AG04450 (cell line): ENCODE data around the gene CCDC88C. TPM values are rescaled to one million over a fixed set of nuclear protein-coding genes. Genes with fewer than 3 reads are reported as not detected.
"Not testable (repeated sequence)": the region's sequence is repeated elsewhere in the genome, so short reads cannot be mapped to it uniquely, and the experiment has no call there.

Source experiments
- CTCF ChIA-PET: fragments of 300-600, 350-600 bp; formaldehyde crosslinking; extraction: SDS; loops from one replicate; lab custom pipeline; 2022; ENCODE audit warnings: antibody characterized with exemption, inconsistent platforms; lab: Charles Lee
- POLR2A ChIA-PET: fragments of 350-600 bp; formaldehyde crosslinking; extraction: SDS; loops from one replicate; lab custom pipeline; 2021; ENCODE audit warnings: antibody characterized with exemption, inconsistent platforms; lab: Yijun Ruan, JAX
- DNase-seq: peaks from one replicate; pipeline ENCODE4 v3.0.0-alpha.2; 2011; ENCODE audit warnings: low read depth, low spot score
- H3K27ac ChIP-seq: one replicate; pipeline ENCODE4 v1.5.1; 2012; ENCODE audit warnings: low read depth, low read length, control low read depth
- H3K27me3 ChIP-seq: one replicate; pipeline ENCODE4 v1.6.0; 2012; ENCODE audit warnings: low read length; ENCODE audit not compliant: control insufficient read depth, insufficient read depth
- H3K4me3 ChIP-seq: 2 replicates; pipeline ENCODE4 v1.5.1; 2011; ENCODE audit warnings: mild to moderate bottlenecking, low read depth, low read length, control low read depth
- H3K9me3 ChIP-seq: 2 replicates; pipeline ENCODE4 v1.5.1; 2012; ENCODE audit warnings: low read length; ENCODE audit not compliant: control insufficient read depth, insufficient read depth
- polyA plus RNA-seq: library from polyadenylated mRNA; depleted of rRNA; stranded (reverse); fragments of >200 nt; gene quantifications from 2 replicates; pipeline ENCODE4 v1.2.3, GENCODE V29; 2011
- TF ChIP-seq, protein P1 (sequence below): IDR thresholded peaks from 2 replicates; pipeline ENCODE4 v1.5.1; 2011; ENCODE audit warnings: low read depth, low read length, control low read depth, inconsistent platforms

The CCDC88C gene
- polyA plus RNA-seq, 1 experiment: 0.01 TPM

DNA sequence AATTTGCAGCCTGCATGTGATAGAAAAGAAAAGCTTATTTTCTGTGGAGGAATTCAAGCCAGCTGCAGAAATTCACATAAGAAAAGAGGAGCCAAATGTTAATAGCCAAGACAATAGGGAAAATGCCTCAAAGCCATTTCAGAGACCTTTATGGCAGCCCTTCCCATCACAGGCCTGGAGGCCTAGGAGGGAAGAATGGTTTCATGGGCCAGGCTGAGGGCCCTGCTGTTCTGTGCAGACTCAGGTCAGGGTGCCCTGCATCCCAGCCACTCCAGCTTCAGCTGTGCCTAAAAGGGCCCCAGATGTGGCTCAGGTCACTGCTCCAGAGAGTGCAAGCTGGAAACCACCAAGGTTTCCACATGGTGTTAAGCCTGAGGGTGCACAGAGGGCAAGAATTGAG, 21.2 kb upstream of the CCDC88C start:
- H3K27ac ChIP-seq: no peak overlapping the region
- POLR2A ChIA-PET: no interaction called here
- H3K27me3 ChIP-seq: no peaks in the 10 kb centered on the region
- TF ChIP-seq, protein P1, sequence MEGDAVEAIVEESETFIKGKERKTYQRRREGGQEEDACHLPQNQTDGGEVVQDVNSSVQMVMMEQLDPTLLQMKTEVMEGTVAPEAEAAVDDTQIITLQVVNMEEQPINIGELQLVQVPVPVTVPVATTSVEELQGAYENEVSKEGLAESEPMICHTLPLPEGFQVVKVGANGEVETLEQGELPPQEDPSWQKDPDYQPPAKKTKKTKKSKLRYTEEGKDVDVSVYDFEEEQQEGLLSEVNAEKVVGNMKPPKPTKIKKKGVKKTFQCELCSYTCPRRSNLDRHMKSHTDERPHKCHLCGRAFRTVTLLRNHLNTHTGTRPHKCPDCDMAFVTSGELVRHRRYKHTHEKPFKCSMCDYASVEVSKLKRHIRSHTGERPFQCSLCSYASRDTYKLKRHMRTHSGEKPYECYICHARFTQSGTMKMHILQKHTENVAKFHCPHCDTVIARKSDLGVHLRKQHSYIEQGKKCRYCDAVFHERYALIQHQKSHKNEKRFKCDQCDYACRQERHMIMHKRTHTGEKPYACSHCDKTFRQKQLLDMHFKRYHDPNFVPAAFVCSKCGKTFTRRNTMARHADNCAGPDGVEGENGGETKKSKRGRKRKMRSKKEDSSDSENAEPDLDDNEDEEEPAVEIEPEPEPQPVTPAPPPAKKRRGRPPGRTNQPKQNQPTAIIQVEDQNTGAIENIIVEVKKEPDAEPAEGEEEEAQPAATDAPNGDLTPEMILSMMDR: no peak
- CTCF ChIA-PET: no interaction called here
- no peaks in the 10 kb centered on the region; the same call in 1 of the 2 replicates for H3K9me3 ChIP-seq
- H3K4me3 ChIP-seq: no peak overlapping the region
- DNase-seq: no peak

GRCh38 chr14:91436266-91436665, 18.6 kb upstream of the CCDC88C start:
- CTCF ChIA-PET, H3K4me3 ChIP-seq, H3K9me3 ChIP-seq, H3K27ac ChIP-seq, DNase-seq, POLR2A ChIA-PET, H3K27me3 ChIP-seq: not testable (repeated sequence)

- ChIA-PET CTCF (interaction anchor here (1.6 kb wide), 1 partner anchor 10 kb away, joined by 5 read pairs; no protein-coding TSS in a partner anchor), POLR2A (no interaction called here)
- no peak overlapping the region for H3K4me3 ChIP-seq
- no peaks in the 10 kb centered on the region for H3K9me3 ChIP-seq
- no peak overlapping the region for H3K27ac ChIP-seq
- H3K27me3 ChIP-seq: no peaks in the 10 kb centered on the region
- DNase-seq: no peak
- TF ChIP-seq, protein P1: no peak
Measured at GRCh38 chr14:91429385-91429784, 11.8 kb upstream of the CCDC88C start.

GRCh38 chr14:91428931-91429330, 11.3 kb upstream of the CCDC88C start:
- H3K4me3 ChIP-seq, H3K27ac ChIP-seq, H3K9me3 ChIP-seq, DNase-seq, H3K27me3 ChIP-seq, POLR2A ChIA-PET: not testable (repeated sequence)
- CTCF ChIA-PET: interaction anchor here (1.6 kb wide), 1 partner anchor 10 kb away, joined by 5 read pairs; no protein-coding TSS in a partner anchor

DNA sequence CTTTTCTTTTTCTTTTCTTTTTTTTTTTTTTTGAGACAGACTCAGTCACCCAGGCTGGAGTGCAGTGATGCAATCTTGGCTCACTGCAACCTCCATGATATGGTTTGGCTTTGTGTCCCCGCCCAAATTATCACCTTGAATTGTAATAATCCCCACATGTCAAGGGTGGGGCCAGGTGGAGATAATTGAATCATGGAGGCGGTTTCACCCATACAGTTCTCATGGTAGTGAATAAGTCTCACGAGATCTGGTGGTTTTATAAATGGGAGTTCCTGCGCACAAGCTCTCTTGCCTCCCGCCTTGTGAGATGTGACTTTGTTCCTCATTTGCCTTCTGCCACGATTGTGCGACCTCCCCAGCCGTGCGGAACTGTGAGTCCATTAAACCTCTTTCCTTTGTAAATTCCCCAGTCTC, 7.9 kb upstream of the CCDC88C start:
- DNase-seq, H3K27me3 ChIP-seq, H3K4me3 ChIP-seq, H3K9me3 ChIP-seq, H3K27ac ChIP-seq, POLR2A ChIA-PET: not testable (repeated sequence)
- CTCF ChIA-PET: interaction anchor here (1.2 kb wide), 1 partner anchor 102 kb away, joined by 4 read pairs; no protein-coding TSS in a partner anchor

GRCh38 chr14:91424813-91425530, 7.4 kb upstream of the CCDC88C start:
- Histone ChIP-seq H3K27ac (no peak overlapping the region), H3K4me3 (no peak overlapping the region), H3K27me3 (peaks cover 2% of the 10 kb centered on the region), H3K9me3 (no peaks in the 10 kb centered on the region)
- TF ChIP-seq, protein P1: no peak
- ChIA-PET CTCF (interaction anchor here (1.0 to 1.2 kb wide), 2 partner anchors 100 to 101 kb away, joined by 4 read pairs; no protein-coding TSS in a partner anchor), POLR2A (no interaction called here)
- no peak for DNase-seq
